GM21528 (cell line): ENCODE results near the gene MAP3K5.

Source experiments
- ATAC-seq: cut with Tn5 transposase; IDR thresholded peaks from one replicate; pipeline ENCODE4 v1.9.1; 2021; ENCODE audit warnings: mild to moderate bottlenecking, moderate library complexity; ENCODE audit not compliant: unreplicated experiment, low FRiP score

The MAP3K5 gene

GRCh38 chr6:136614350-136614749 is 177.9 kb downstream of the MAP3K5 start:
- ATAC-seq, result no peak

- no peak for ATAC-seq
These were observed 178.8 kb downstream of the MAP3K5 start for GRCh38 chr6:136613477-136613876.

GRCh38 chr6:136612666-136613389 is 179.4 kb downstream of the MAP3K5 start:
- ATAC-seq, result no peak

GRCh38 chr6:136611746-136612145 is 180.5 kb downstream of the MAP3K5 start:
- ATAC-seq, result no peak

GRCh38 chr6:136611133-136611532 is 181.1 kb downstream of the MAP3K5 start:
- ATAC-seq, result no peak

GRCh38 chr6:136609873-136610706 is 182.2 kb downstream of the MAP3K5 start:
- no peak for ATAC-seq

- ATAC-seq, result no peak
These were observed 183.3 kb downstream of the MAP3K5 start for GRCh38 chr6:136608991-136609390.

- peak; percentile 83 for ATAC-seq
These were observed 184.1 kb downstream of the MAP3K5 start for GRCh38 chr6:136607932-136608772.

GRCh38 chr6:136607204-136607931 is 184.9 kb downstream of the MAP3K5 start:
- ATAC-seq, result no peak

GRCh38 chr6:136604928-136605510 is 187.3 kb downstream of the MAP3K5 start:
- no peak for ATAC-seq

GRCh38 chr6:136604328-136604825 is 187.9 kb downstream of the MAP3K5 start:
- ATAC-seq, result no peak

- ATAC-seq, result no peak
These were observed 191.5 kb downstream of the MAP3K5 start for GRCh38 chr6:136600818-136601217.

GRCh38 chr6:136599329-136600011 is 192.8 kb downstream of the MAP3K5 start:
- ATAC-seq, result no peak

GRCh38 chr6:136598048-136598447 is 194.2 kb downstream of the MAP3K5 start:
- ATAC-seq, result no peak

GRCh38 chr6:136594671-136595070 is 197.6 kb downstream of the MAP3K5 start:
- no peak for ATAC-seq

- ATAC-seq, result peak; percentile 96
These were observed 198.4 kb downstream of the MAP3K5 start for GRCh38 chr6:136593748-136594490.

- ATAC-seq, result no peak
These were observed 199.2 kb downstream of the MAP3K5 start for GRCh38 chr6:136592930-136593673.

- ATAC-seq, result no peak
These were observed 200.7 kb downstream of the MAP3K5 start for GRCh38 chr6:136591617-136592016.
